Lung (tissue), 12 donors: ENCODE data around the gene TMEM231. TPM values are rescaled to one million over a fixed set of nuclear protein-coding genes. Genes with fewer than 3 reads are reported as not detected.
"Not testable (repeated sequence)": the region's sequence is repeated elsewhere in the genome, so short reads cannot be mapped to it uniquely, and the experiment has no call there.

Experiments used
- ATAC-seq: fragments of 200-7000 bp; cut with Tn5 transposase; one replicate; pipeline ENCODE4 v1.9.1; 2020; ENCODE audit warnings: moderate number of reproducible peaks; ENCODE audit not compliant: insufficient read depth, low FRiP score
- DNase-seq, 3 donors: peaks; one replicate each; pipeline ENCODE4 v3.0.0-alpha.2; 2013 to 2017
- H3K27ac ChIP-seq, 2 donors: one replicate each; pipeline ENCODE4 v1.5.1; 2013; ENCODE audit warnings: mild to moderate bottlenecking in 2 of 2, moderate library complexity in 2 of 2, control low read depth in 1 of 2, inconsistent platforms in 1 of 2, low read depth in 1 of 2, low read length in 1 of 2
- H3K27me3 ChIP-seq, 3 donors: one replicate each; pipeline ENCODE4 v1.5.1; 2013; ENCODE audit warnings: low read length in 2 of 3; ENCODE audit not compliant: control insufficient read depth in 3 of 3, insufficient read depth in 3 of 3
- H3K36me3 ChIP-seq, 4 donors: one replicate each; pipeline ENCODE4 v1.5.1; 2013; ENCODE audit warnings: low read length in 4 of 4, mild to moderate bottlenecking in 1 of 4, moderate library complexity in 1 of 4; ENCODE audit not compliant: control insufficient read depth in 4 of 4, insufficient read depth in 4 of 4
- H3K4me1 ChIP-seq, 5 donors: one replicate each; pipeline ENCODE4 v1.5.1; 2013; ENCODE audit warnings: low read length in 5 of 5, mild to moderate bottlenecking in 2 of 5, moderate library complexity in 1 of 5; ENCODE audit not compliant: control insufficient read depth in 5 of 5, insufficient read depth in 5 of 5
- H3K4me3 ChIP-seq: one replicate; pipeline ENCODE4 v1.5.1; 2013; ENCODE audit warnings: mild to moderate bottlenecking, control low read depth, moderate library complexity
- H3K9ac ChIP-seq, 2 donors: one replicate each; pipeline ENCODE4 v1.5.1; 2013; ENCODE audit warnings: low read length in 2 of 2, control low read depth in 1 of 2; ENCODE audit not compliant: insufficient read depth in 1 of 2
- H3K9me3 ChIP-seq, 4 donors: one replicate each; pipeline ENCODE4 v1.5.1; 2013; ENCODE audit warnings: low read length in 3 of 4, mild to moderate bottlenecking in 1 of 4, moderate library complexity in 1 of 4; ENCODE audit not compliant: control insufficient read depth in 4 of 4, insufficient read depth in 3 of 4
- CTCF ChIP-seq: IDR thresholded peaks from 2 replicates; pipeline ENCODE4 v1.5.1; 2012; ENCODE audit warnings: mild to moderate bottlenecking; ENCODE audit errors: control extremely low read depth, extremely low read depth
- WGBS, 2 donors: extraction: QIAGEN DNeasy Blood & Tissue Kit; methylation state at CpG; one replicate each; pipeline ENCODE4 v1.1.7; 2013; 5-methylcytosine and 5-hydroxymethylcytosine counted together
- polyA plus RNA-seq, 2 donors: library from polyadenylated mRNA; stranded (reverse); fragments of 200-250 nt; gene quantifications; one replicate each; pipeline ENCODE4 v1.2.1, GENCODE V29; 2013
- total RNA-seq, 2 donors: library from RNA; depleted of rRNA in 1 of 2; stranded (reverse); fragments of >200 nt in 1 of 2; gene quantifications; one replicate each; pipeline ENCODE4 v1.2.1, GENCODE V29; 2014 to 2021
- donor health status: control.
- donor health status: control.
- donor health status: Bipolar disorder and iron deficiency.
- donor health status: healthy.
- donor health status: DM: yes; HTN: yes; CAD: no.

Gene TMEM231
- total and polyA plus RNA-seq, 4 donors, result 9.3 to 88.5 (median 35.2) TPM

- DNase-seq (no peak), ATAC-seq (no peak)
- 95 to 99% methylated on average over 6 of the region's 6 CpGs for WGBS, 2 donors
- no peaks in the 10 kb centered on the region for H3K36me3 ChIP-seq
- no peak overlapping the region for H3K9ac ChIP-seq
- no peak overlapping the region for H3K4me3 ChIP-seq
- no peaks in the 10 kb centered on the region for H3K9me3 ChIP-seq
- H3K4me1 ChIP-seq, result peaks cover 0 to 9% (median 0%) of the 10 kb centered on the region in 5 donors
- TF ChIP-seq CTCF, result no peak
- H3K27ac ChIP-seq, result no peak overlapping the region
- H3K27me3 ChIP-seq, result no peaks in the 10 kb centered on the region
Observed at GRCh38 chr16:75519175-75519574, 36.9 kb downstream of the TMEM231 start.

DNA sequence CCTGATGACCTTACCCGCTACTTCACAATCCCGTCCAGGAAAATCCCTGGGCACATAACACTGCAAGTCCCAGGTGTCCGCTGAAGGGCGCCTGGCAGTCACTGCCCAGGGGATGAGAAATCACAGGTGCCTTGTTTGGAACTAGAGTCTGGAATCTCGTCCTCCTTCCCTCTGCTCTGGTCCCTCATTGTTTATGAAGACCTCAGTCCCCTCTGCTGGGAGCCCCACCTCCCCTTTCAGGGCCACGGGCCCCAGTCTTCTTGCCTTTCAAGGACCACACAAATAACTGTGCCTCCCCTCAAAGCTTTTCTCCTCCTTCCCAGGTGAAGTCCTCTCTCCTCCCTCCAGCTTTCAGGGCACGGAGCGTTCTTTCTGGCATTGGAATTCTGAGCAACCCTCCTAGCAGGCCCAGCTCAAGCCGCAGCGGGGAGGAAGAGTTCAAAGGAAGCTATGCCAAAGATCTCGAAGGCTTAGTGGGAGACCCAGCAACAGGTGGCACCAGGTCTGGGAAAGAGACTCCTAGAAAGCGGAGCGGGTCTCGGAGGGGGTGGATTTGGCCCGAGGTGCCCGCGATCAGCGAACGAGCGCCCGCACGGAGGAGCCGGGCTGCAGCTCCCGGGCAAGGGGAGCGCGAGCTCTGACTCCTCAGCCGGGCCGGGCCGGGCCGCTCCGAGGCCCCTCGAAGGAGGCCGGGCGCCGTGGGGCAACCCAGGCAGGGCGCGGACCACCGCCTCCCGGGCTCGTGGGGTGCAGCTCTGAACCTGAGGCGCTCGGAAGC, 39.7 kb downstream of the TMEM231 start:
- WGBS, 2 donors, result 8 to 17% methylated on average over 28 to 42 of the region's 42 CpGs
- H3K36me3 ChIP-seq, H3K4me1 ChIP-seq, H3K9me3 ChIP-seq, H3K27me3 ChIP-seq: not testable (repeated sequence)
- H3K27ac ChIP-seq, result peak overlapping the region; percentile 92 to 97
- H3K4me3 ChIP-seq, result peak overlapping the region; percentile 83
- peak; percentile 15 to 42 (median 41) for DNase-seq
- peak overlapping the region; percentile 65 to 77 for H3K9ac ChIP-seq
- peak; percentile 24 for ATAC-seq

DNA sequence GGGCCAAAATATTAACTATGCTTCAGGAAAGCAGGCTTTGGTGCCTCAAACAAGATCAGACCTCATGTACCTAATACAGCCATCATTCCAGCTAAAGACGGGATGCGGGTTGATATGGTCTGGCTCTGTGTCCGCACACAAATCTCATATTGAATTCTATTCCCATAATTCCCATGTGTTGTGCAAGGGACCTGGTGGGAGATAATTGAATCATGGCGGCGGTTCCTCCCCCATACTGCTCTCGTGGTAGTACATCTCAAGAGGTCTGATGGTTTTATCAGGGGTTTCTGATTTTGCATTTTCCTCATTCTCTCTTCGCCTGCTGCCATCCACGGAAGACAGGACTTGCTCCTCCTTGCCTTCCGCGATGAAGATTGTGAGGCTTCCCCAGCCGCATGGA, 41.8 kb downstream of the TMEM231 start:
- H3K9me3 ChIP-seq, result no peaks in the 10 kb centered on the region
- DNase-seq (no peak), ATAC-seq (no peak)
- no peak for TF ChIP-seq CTCF
- H3K4me3 ChIP-seq, result no peak overlapping the region
- H3K4me1 ChIP-seq, result peaks cover 0 to 9% (median 0%) of the 10 kb centered on the region in 5 donors
- H3K9ac ChIP-seq, result no peak overlapping the region
- no peak overlapping the region for H3K27ac ChIP-seq
- H3K36me3 ChIP-seq, result no peaks in the 10 kb centered on the region
- WGBS, 2 donors, result 96 to 98% methylated on average over 11 of the region's 11 CpGs
- no peaks in the 10 kb centered on the region for H3K27me3 ChIP-seq

- no peak overlapping the region for H3K9ac ChIP-seq
- peak in 1 of 3 donors; percentile 38 for DNase-seq
- ATAC-seq, result peak; percentile 70
- WGBS, 2 donors, result 13 to 26% methylated on average over 7 of the region's 7 CpGs
- H3K4me1 ChIP-seq, result peaks cover 0 to 9% (median 0%) of the 10 kb centered on the region in 5 donors
- peaks cover 0 to 1% (median 0%) of the 10 kb centered on the region in 4 donors for H3K9me3 ChIP-seq
- no peak overlapping the region for H3K27ac ChIP-seq
- H3K4me3 ChIP-seq, result no peak overlapping the region
- no peak for TF ChIP-seq CTCF
- peaks cover 0 to 3% (median 0%) of the 10 kb centered on the region in 3 donors for H3K27me3 ChIP-seq
- no peaks in the 10 kb centered on the region for H3K36me3 ChIP-seq
Observed at GRCh38 chr16:75506574-75506973, 49.5 kb downstream of the TMEM231 start.
